ENCODE results near the gene PTPN7.

The PTPN7 gene

GRCh38 chr1:202106340-202107254, 53.8 kb downstream of the PTPN7 start:
- peak; percentile 24 for DNase-seq (ENCODE audit: low read depth)

GRCh38 chr1:202105571-202106339, 54.6 kb downstream of the PTPN7 start:
- peak; percentile 66 for DNase-seq (ENCODE audit: low read depth)

- DNase-seq (ENCODE audit: low read depth): no peak
Measured at GRCh38 chr1:202104073-202104472, 56.3 kb downstream of the PTPN7 start.

DNA sequence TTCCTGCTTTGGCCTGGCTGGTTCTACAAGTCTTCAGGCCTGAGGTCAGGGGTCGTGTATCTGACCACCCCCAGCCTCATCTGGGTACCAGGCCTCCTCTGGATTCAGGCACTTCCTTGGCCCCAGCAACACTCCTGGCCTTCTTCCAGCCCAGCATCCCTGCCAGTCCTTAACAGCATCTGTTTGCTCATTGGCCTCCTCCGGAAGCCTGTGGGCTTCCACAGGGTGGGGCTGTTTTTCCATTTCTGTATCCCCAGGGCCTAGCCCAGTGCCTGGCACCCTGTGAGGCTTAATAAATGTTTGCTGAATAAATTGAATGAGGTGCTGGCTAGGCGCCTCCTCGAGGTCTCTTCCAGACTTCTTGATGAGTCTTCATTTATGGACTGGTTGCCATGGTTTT, 59.2 kb downstream of the PTPN7 start:
- no peak for DNase-seq (ENCODE audit: low read depth)

Measured in ELR (cell line).